Limb (tissue), 2 donors: ENCODE results near the gene SRBD1.

Experiments
- DNase-seq, 2 donors: peaks; one replicate each; pipeline ENCODE4 v3.0.0-alpha.2; 2016; ENCODE audit errors: extremely low spot score in 2 of 2

Gene SRBD1

GRCh38 chr2:45470531-45470930 lies 140.5 kb downstream of the SRBD1 start:
- peak in 1 of 2 donors; percentile 33 for DNase-seq

GRCh38 chr2:45469314-45470099 lies 141.6 kb downstream of the SRBD1 start:
- no peak for DNase-seq

GRCh38 chr2:45468279-45468678 lies 142.8 kb downstream of the SRBD1 start:
- DNase-seq = no peak

- no peak for DNase-seq
Measured at GRCh38 chr2:45466053-45466452, 145.0 kb downstream of the SRBD1 start.

- no peak for DNase-seq
Measured at GRCh38 chr2:45460825-45461224, 150.2 kb downstream of the SRBD1 start.

- DNase-seq = no peak
Measured at GRCh38 chr2:45459860-45460259, 151.2 kb downstream of the SRBD1 start.

GRCh38 chr2:45458909-45459563 lies 152.0 kb downstream of the SRBD1 start:
- no peak for DNase-seq

GRCh38 chr2:45457211-45457945 lies 153.7 kb downstream of the SRBD1 start:
- no peak for DNase-seq

- DNase-seq = peak; percentile 35 to 66
Measured at GRCh38 chr2:45452866-45453265, 158.2 kb downstream of the SRBD1 start.

- no peak for DNase-seq
Measured at GRCh38 chr2:45450634-45451033, 160.4 kb downstream of the SRBD1 start.

GRCh38 chr2:45448217-45448616 lies 162.8 kb downstream of the SRBD1 start:
- no peak for DNase-seq

- DNase-seq = no peak
Measured at GRCh38 chr2:45446016-45446415, 165.1 kb downstream of the SRBD1 start.

GRCh38 chr2:45445037-45445436 lies 166.0 kb downstream of the SRBD1 start:
- DNase-seq = no peak

GRCh38 chr2:45443012-45443411 lies 168.1 kb downstream of the SRBD1 start:
- no peak for DNase-seq

- no peak for DNase-seq
Measured at GRCh38 chr2:45442026-45442425, 169.0 kb downstream of the SRBD1 start.

GRCh38 chr2:45441571-45441970 lies 169.5 kb downstream of the SRBD1 start:
- DNase-seq = no peak

- DNase-seq = no peak
Measured at GRCh38 chr2:45439788-45440773, 171.0 kb downstream of the SRBD1 start.

GRCh38 chr2:45438872-45439665 lies 172.0 kb downstream of the SRBD1 start:
- DNase-seq = no peak

GRCh38 chr2:45436456-45436855 lies 174.6 kb downstream of the SRBD1 start:
- no peak for DNase-seq

GRCh38 chr2:45435316-45435715 lies 175.8 kb downstream of the SRBD1 start:
- no peak for DNase-seq
